Measurements from ENCODE around the gene PRKCH. TPM values are rescaled to one million over a fixed set of nuclear protein-coding genes. Genes with fewer than 3 reads are reported as not detected.
A peak's percentile ranks its signal among the peaks of the same experiment; 100 is the strongest.

PRKCH gene
- total RNA-seq, 1 donor from 2014 or later, result 145 TPM

- Mint-ChIP-seq H3K4me1 (ENCODE audit: low read depth) (peaks cover 93% of the 10 kb centered on the region), H3K9me3 (no peaks in the 10 kb centered on the region), H3K36me3 (ENCODE audit: low read depth) (peaks cover 55% of the 10 kb centered on the region), H3K27me3 (ENCODE audit: insufficient read depth) (no peaks in the 10 kb centered on the region), H3K27ac (peak overlapping the region; percentile 66), H3K4me3 (no peak overlapping the region)
- intact Hi-C loops (cut with micrococcal nuclease), result no loop called here
- no peak for DNase-seq (ENCODE audit: low spot score)
Observed at GRCh38 chr14:61482348-61483206, 161.2 kb downstream of the PRKCH start.

DNA sequence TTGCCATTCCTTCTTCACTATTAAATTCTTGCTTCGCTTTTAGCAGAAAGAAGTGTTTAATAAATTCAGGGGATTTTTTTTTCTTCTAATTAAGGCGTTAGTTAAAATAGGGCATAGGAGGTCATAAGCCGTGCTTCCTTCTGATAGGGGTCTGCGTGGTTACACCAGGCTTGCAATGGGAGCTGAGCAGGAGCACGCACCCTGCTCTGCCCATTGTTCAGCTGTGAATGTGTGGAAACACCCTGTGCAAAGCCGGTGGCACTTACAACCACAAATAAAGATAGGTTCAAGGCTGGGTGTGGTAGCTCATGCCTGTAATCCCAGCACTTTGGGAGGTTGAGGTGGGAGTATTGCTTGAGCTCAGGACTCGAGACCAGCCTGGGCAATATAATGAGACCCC lies 162.1 kb downstream of the PRKCH start:
- intact Hi-C loops (cut with micrococcal nuclease), result no loop called here
- Mint-ChIP-seq H3K4me1 (ENCODE audit: low read depth) (peaks cover 85% of the 10 kb centered on the region), H3K36me3 (ENCODE audit: low read depth) (peaks cover 55% of the 10 kb centered on the region), H3K9me3 (no peaks in the 10 kb centered on the region), H3K27me3 (ENCODE audit: insufficient read depth) (no peaks in the 10 kb centered on the region), H3K27ac (no peak overlapping the region), H3K4me3 (no peak overlapping the region)
- DNase-seq (ENCODE audit: low spot score), result no peak

- Mint-ChIP-seq H3K27me3 (ENCODE audit: insufficient read depth) (no peaks in the 10 kb centered on the region), H3K4me1 (ENCODE audit: low read depth) (peaks cover 84% of the 10 kb centered on the region), H3K36me3 (ENCODE audit: low read depth) (peaks cover 59% of the 10 kb centered on the region), H3K9me3 (no peaks in the 10 kb centered on the region), H3K4me3 (no peak overlapping the region), H3K27ac (peak overlapping the region; percentile 29)
- DNase-seq (ENCODE audit: low spot score), result no peak
- intact Hi-C loops (cut with micrococcal nuclease), result no loop called here
Observed at GRCh38 chr14:61484031-61484430, 162.7 kb downstream of the PRKCH start.

DNA sequence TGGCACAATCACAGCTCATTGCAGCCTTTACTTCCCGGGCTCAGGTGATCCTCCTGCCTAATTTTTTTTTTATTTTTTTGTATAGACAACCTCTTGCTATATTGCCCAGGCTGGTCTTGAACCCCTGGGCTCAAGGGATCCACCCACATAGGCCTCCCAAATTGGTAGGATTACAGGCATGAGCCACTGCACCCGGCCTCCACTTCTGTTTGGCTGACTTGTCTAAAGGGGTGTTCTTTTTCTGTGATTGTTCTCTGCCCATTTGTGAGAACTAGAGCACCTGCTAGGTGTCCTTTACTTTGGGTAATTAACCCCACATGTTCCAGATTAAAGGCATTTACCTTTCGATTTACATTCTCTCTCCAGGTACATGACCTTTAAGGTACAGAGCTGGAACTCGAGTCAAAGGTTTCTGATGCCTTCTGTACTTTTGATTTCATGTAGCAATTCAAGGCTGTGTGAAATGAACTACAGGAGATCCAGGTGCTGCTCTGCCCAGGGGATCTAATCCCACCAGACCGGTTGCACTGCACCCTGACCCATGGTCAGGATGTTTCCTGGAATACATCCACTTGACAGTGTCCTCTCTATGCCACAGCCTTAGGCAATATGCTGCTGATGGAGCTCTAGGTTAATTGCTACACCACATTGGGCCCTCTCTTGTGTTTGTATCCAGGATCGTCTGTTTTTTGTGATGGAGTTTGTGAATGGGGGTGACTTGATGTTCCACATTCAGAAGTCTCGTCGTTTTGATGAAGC lies 163.6 kb downstream of the PRKCH start:
- Mint-ChIP-seq H3K36me3 (ENCODE audit: low read depth) (peaks cover 66% of the 10 kb centered on the region), H3K4me3 (no peak overlapping the region), H3K27me3 (ENCODE audit: insufficient read depth) (no peaks in the 10 kb centered on the region), H3K4me1 (ENCODE audit: low read depth) (peaks cover 75% of the 10 kb centered on the region), H3K9me3 (no peaks in the 10 kb centered on the region), H3K27ac (peak overlapping the region; percentile 63)
- intact Hi-C loops (cut with micrococcal nuclease), result no loop called here
- no peak for DNase-seq (ENCODE audit: low spot score)

- H3K9me3 Mint-ChIP-seq, result no peaks in the 10 kb centered on the region
- H3K27ac Mint-ChIP-seq, result peak overlapping the region; percentile 63
- H3K36me3 Mint-ChIP-seq (ENCODE audit: low read depth), result peaks cover 64% of the 10 kb centered on the region
- peaks cover 68% of the 10 kb centered on the region for H3K4me1 Mint-ChIP-seq (ENCODE audit: low read depth)
- H3K27me3 Mint-ChIP-seq (ENCODE audit: insufficient read depth), result no peaks in the 10 kb centered on the region
- DNase-seq (ENCODE audit: low spot score), result no peak
- intact Hi-C loops (cut with micrococcal nuclease), result no loop called here
- no peak overlapping the region for H3K4me3 Mint-ChIP-seq
Observed at GRCh38 chr14:61485661-61486060, 164.3 kb downstream of the PRKCH start.

GRCh38 chr14:61486930-61487495 lies 165.6 kb downstream of the PRKCH start:
- Mint-ChIP-seq H3K27ac (peak overlapping the region; percentile 76), H3K4me1 (ENCODE audit: low read depth) (peaks cover 55% of the 10 kb centered on the region), H3K4me3 (no peak overlapping the region), H3K9me3 (no peaks in the 10 kb centered on the region), H3K27me3 (ENCODE audit: insufficient read depth) (no peaks in the 10 kb centered on the region), H3K36me3 (ENCODE audit: low read depth) (peaks cover 55% of the 10 kb centered on the region)
- intact Hi-C loops (cut with micrococcal nuclease), result no loop called here
- DNase-seq (ENCODE audit: low spot score), result no peak

- Mint-ChIP-seq H3K9me3 (no peaks in the 10 kb centered on the region), H3K4me3 (no peak overlapping the region), H3K27ac (peak overlapping the region; percentile 27), H3K4me1 (ENCODE audit: low read depth) (peaks cover 38% of the 10 kb centered on the region), H3K36me3 (ENCODE audit: low read depth) (peaks cover 43% of the 10 kb centered on the region), H3K27me3 (ENCODE audit: insufficient read depth) (no peaks in the 10 kb centered on the region)
- DNase-seq (ENCODE audit: low spot score), result no peak
- intact Hi-C loops (cut with micrococcal nuclease), result no loop called here
Observed at GRCh38 chr14:61488417-61489401, 167.3 kb downstream of the PRKCH start.

GRCh38 chr14:61489512-61489911 lies 168.1 kb downstream of the PRKCH start:
- H3K36me3 Mint-ChIP-seq (ENCODE audit: low read depth), result peaks cover 40% of the 10 kb centered on the region
- DNase-seq (ENCODE audit: low spot score), result no peak
- H3K9me3 Mint-ChIP-seq, result no peaks in the 10 kb centered on the region
- no peak overlapping the region for H3K4me3 Mint-ChIP-seq
- intact Hi-C loops (cut with micrococcal nuclease), result no loop called here
- peaks cover 30% of the 10 kb centered on the region for H3K4me1 Mint-ChIP-seq (ENCODE audit: low read depth)
- H3K27me3 Mint-ChIP-seq (ENCODE audit: insufficient read depth), result no peaks in the 10 kb centered on the region
- no peak overlapping the region for H3K27ac Mint-ChIP-seq

DNA sequence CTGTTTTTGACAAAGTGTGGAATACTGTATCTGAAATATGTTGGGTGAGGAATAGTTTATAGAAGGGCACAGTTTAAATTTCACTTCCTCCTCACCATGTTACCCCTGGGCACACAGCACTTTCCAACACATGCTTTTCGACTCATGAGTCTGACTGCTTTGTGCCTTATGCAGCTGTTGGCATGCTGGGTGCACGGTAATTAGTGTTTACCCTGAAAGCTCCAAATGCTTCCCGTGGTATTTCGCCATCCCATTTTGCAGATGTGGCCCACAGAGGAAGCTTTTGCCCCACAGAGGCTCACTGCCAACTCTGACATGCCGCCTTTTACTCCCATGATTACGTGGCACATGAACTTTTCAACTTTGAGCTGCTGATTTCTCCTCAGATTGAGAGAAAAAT lies 168.6 kb downstream of the PRKCH start:
- Mint-ChIP-seq H3K4me1 (ENCODE audit: low read depth) (peaks cover 28% of the 10 kb centered on the region), H3K27me3 (ENCODE audit: insufficient read depth) (no peaks in the 10 kb centered on the region), H3K36me3 (ENCODE audit: low read depth) (peaks cover 41% of the 10 kb centered on the region), H3K27ac (no peak overlapping the region), H3K9me3 (no peaks in the 10 kb centered on the region), H3K4me3 (no peak overlapping the region)
- DNase-seq (ENCODE audit: low spot score), result no peak
- intact Hi-C loops (cut with micrococcal nuclease), result no loop called here

- peaks cover 20% of the 10 kb centered on the region for H3K4me1 Mint-ChIP-seq (ENCODE audit: low read depth)
- no peak overlapping the region for H3K27ac Mint-ChIP-seq
- peaks cover 37% of the 10 kb centered on the region for H3K36me3 Mint-ChIP-seq (ENCODE audit: low read depth)
Observed at GRCh38 chr14:61491224-61491623, 169.8 kb downstream of the PRKCH start.

DNA sequence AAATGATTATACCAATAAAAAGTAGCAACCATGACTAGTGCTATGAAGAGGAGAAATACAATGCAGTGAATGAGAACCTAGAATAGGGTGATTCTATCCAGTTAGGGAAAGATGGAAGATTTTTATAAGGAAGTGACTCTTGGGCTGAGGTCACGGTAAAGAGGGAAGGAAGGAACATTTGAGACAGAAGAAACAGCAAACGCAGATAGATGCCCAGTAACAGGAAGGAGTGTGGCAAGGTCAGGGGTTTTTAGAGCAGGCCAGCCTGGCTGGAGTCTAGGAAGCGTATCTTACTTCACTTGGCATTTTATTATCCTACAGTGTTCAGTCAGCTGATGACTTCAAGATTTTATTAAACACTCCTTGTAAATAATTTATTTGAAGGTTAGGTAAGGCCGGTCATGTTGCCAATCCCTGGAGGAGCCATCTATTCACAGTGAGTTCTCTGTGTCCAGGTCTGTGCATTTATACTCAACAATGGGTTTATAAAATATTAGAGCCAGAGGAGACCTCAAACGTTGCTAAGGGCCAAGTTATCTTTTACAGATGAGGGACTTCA lies 170.6 kb downstream of the PRKCH start:
- DNase-seq (ENCODE audit: low spot score), result no peak
- Mint-ChIP-seq H3K27me3 (ENCODE audit: insufficient read depth) (no peaks in the 10 kb centered on the region), H3K36me3 (ENCODE audit: low read depth) (peaks cover 36% of the 10 kb centered on the region), H3K4me3 (no peak overlapping the region), H3K4me1 (ENCODE audit: low read depth) (peaks cover 20% of the 10 kb centered on the region), H3K27ac (no peak overlapping the region), H3K9me3 (no peaks in the 10 kb centered on the region)
- intact Hi-C loops (cut with micrococcal nuclease), result no loop called here

More at GRCh38 chr14:61491224-61491623, 169.8 kb downstream of the PRKCH start:
- Mint-ChIP-seq H3K27me3 (ENCODE audit: insufficient read depth) (no peaks in the 10 kb centered on the region), H3K4me3 (no peak overlapping the region), H3K9me3 (no peaks in the 10 kb centered on the region)
- intact Hi-C loops (cut with micrococcal nuclease), result no loop called here
- no peak for DNase-seq (ENCODE audit: low spot score)

- peaks cover 36% of the 10 kb centered on the region for H3K36me3 Mint-ChIP-seq (ENCODE audit: low read depth)
- peaks cover 20% of the 10 kb centered on the region for H3K4me1 Mint-ChIP-seq (ENCODE audit: low read depth)
- H3K27ac Mint-ChIP-seq, result no peak overlapping the region
- DNase-seq (ENCODE audit: low spot score), result no peak
- intact Hi-C loops (cut with micrococcal nuclease), result no loop called here
- no peaks in the 10 kb centered on the region for H3K9me3 Mint-ChIP-seq
- no peaks in the 10 kb centered on the region for H3K27me3 Mint-ChIP-seq (ENCODE audit: insufficient read depth)
- no peak overlapping the region for H3K4me3 Mint-ChIP-seq
Observed at GRCh38 chr14:61492474-61492873, 171.1 kb downstream of the PRKCH start.
